Measurements from ENCODE around the gene PRR33.
A peak's percentile ranks its signal among the peaks of the same experiment; 100 is the strongest.

The PRR33 gene

GRCh38 chr11:1854132-1854948 is 37.4 kb downstream of the PRR33 start:
- Histone ChIP-seq H3K9ac (ENCODE audit: low read depth, low read length, poor library complexity, severe bottlenecking) (peak overlapping the region; percentile 91), H3K9me3 (ENCODE audit: insufficient read depth, low read depth, low read length) (no peaks in the 10 kb centered on the region), H4K20me1 (ENCODE audit: insufficient read depth, low read length, poor library complexity, severe bottlenecking) (peaks cover 7% of the 10 kb centered on the region), H3K79me2 (ENCODE audit: insufficient read depth, low read length) (peaks cover 57% of the 10 kb centered on the region; the same call in 1 of the 2 replicates), H3K9me2 (replicated peaks; ENCODE audit: low read depth, low read length) (no peaks in the 10 kb centered on the region), H3K4me1 (ENCODE audit: insufficient read depth, low read length, poor library complexity, severe bottlenecking) (peaks cover 10% of the 10 kb centered on the region), H3K36me3 (ENCODE audit: insufficient read depth, low read length) (no peaks in the 10 kb centered on the region), H3F3A (ENCODE audit: low read depth) (no peaks in the 10 kb centered on the region), H3K4me2 (ENCODE audit: low read depth, low read length, poor library complexity, severe bottlenecking) (peak overlapping the region; percentile 72), H3K27me3 (ENCODE audit: insufficient read depth, low read length, poor library complexity, severe bottlenecking) (no peaks in the 10 kb centered on the region), H2AFZ (ENCODE audit: low read length) (no peak overlapping the region), H3K4me3 (ENCODE audit: low read length, poor library complexity, severe bottlenecking) (peak overlapping the region; percentile 78)
- TF ChIP-seq EZH2phosphoT487 (IDR thresholded peaks at IDR 0.05; ENCODE audit: borderline replicate concordance) (no peak), CTCF (conservative IDR thresholded peaks at IDR 0.05; ENCODE audit: low read length) (no peak)

GRCh38 chr11:1853376-1854131 is 38.1 kb downstream of the PRR33 start:
- Histone ChIP-seq H3K9me2 (replicated peaks; ENCODE audit: low read depth, low read length) (no peaks in the 10 kb centered on the region), H3K36me3 (ENCODE audit: insufficient read depth, low read length) (no peaks in the 10 kb centered on the region), H3K9me3 (ENCODE audit: insufficient read depth, low read depth, low read length) (no peaks in the 10 kb centered on the region), H3K79me2 (ENCODE audit: insufficient read depth, low read length) (peaks cover 52% of the 10 kb centered on the region; the same call in 1 of the 2 replicates), H3K4me2 (ENCODE audit: low read depth, low read length, poor library complexity, severe bottlenecking) (peak overlapping the region; percentile 72), H4K20me1 (ENCODE audit: insufficient read depth, low read length, poor library complexity, severe bottlenecking) (peaks cover 7% of the 10 kb centered on the region), H3K4me3 (ENCODE audit: low read length, poor library complexity, severe bottlenecking) (peak overlapping the region; percentile 78), H3K4me1 (ENCODE audit: insufficient read depth, low read length, poor library complexity, severe bottlenecking) (peaks cover 10% of the 10 kb centered on the region), H2AFZ (ENCODE audit: low read length) (peak overlapping the region; percentile 60; the same call in 1 of the 2 replicates), H3K9ac (ENCODE audit: low read depth, low read length, poor library complexity, severe bottlenecking) (peak overlapping the region; percentile 91), H3K27me3 (ENCODE audit: insufficient read depth, low read length, poor library complexity, severe bottlenecking) (no peaks in the 10 kb centered on the region), H3F3A (ENCODE audit: low read depth) (no peaks in the 10 kb centered on the region)
- TF ChIP-seq EZH2phosphoT487 (IDR thresholded peaks at IDR 0.05; ENCODE audit: borderline replicate concordance) (no peak), CTCF (conservative IDR thresholded peaks at IDR 0.05; ENCODE audit: low read length) (no peak)

- peaks cover 7% of the 10 kb centered on the region for H4K20me1 ChIP-seq (ENCODE audit: insufficient read depth, low read length, poor library complexity, severe bottlenecking)
- peak within 1 kb of the TSS; percentile 72 for H3K4me2 ChIP-seq (ENCODE audit: low read depth, low read length, poor library complexity, severe bottlenecking)
- no peak for TF ChIP-seq CTCF (conservative IDR thresholded peaks at IDR 0.05; ENCODE audit: low read length)
- no peak for TF ChIP-seq EZH2phosphoT487 (IDR thresholded peaks at IDR 0.05; ENCODE audit: borderline replicate concordance)
- peak within 1 kb of the TSS; percentile 78 for H3K4me3 ChIP-seq (ENCODE audit: low read length, poor library complexity, severe bottlenecking)
- peak within 1 kb of the TSS; percentile 60; the same call in 1 of the 2 replicates for H2AFZ ChIP-seq (ENCODE audit: low read length)
- no peaks in the 10 kb centered on the region for H3K9me2 ChIP-seq (replicated peaks; ENCODE audit: low read depth, low read length)
- H3K4me1 ChIP-seq (ENCODE audit: insufficient read depth, low read length, poor library complexity, severe bottlenecking), result peaks cover 10% of the 10 kb centered on the region
- H3K9ac ChIP-seq (ENCODE audit: low read depth, low read length, poor library complexity, severe bottlenecking), result peak within 1 kb of the TSS; percentile 91
- no peaks in the 10 kb centered on the region for H3K27me3 ChIP-seq (ENCODE audit: insufficient read depth, low read length, poor library complexity, severe bottlenecking)
- no peaks in the 10 kb centered on the region for H3K36me3 ChIP-seq (ENCODE audit: insufficient read depth, low read length)
- H3K9me3 ChIP-seq (ENCODE audit: insufficient read depth, low read depth, low read length), result no peaks in the 10 kb centered on the region
- H3K79me2 ChIP-seq (ENCODE audit: insufficient read depth, low read length), result peaks cover 49% of the 10 kb centered on the region; the same call in 1 of the 2 replicates
- H3F3A ChIP-seq (ENCODE audit: low read depth), result no peaks in the 10 kb centered on the region
Measured at GRCh38 chr11:1852877-1853276, 38.8 kb downstream of the PRR33 start, which contains the start of gene LSP1. TSS of gene LSP1 (plus strand) at chr11:1853084. CDS start at chr11:1853145, 61 bp downstream.
